ENCODE data around the gene GOLGA6L2.
"Not testable (repeated sequence)": the region's sequence is repeated elsewhere in the genome, so short reads cannot be mapped to it uniquely, and the experiment has no call there.

Gene GOLGA6L2

DNA sequence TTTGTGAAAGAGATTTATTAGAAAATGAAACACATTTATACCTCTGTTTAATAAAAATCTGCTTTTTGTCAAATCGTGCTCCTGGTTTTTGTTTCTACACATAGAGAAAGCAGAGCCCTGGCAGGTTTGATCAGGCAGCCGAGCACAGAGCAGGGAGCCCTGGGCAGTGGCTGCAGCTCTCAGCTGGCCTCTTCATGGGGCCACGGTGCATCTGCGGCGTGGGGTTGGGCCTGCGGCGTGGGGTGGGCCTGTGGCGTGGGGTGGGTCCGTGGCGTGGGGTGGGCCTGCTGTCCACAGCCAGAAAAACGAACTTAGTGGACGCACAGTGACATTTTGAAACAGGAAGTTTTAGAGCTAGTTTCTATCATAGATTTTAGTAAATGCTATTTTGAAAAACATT is 10.6 kb downstream of the GOLGA6L2 start:
- no peak for DNase-seq (ENCODE audit: low read depth)
- H3K4me3 ChIP-seq (ENCODE audit: low read depth, low read length): no peak overlapping the region

DNA sequence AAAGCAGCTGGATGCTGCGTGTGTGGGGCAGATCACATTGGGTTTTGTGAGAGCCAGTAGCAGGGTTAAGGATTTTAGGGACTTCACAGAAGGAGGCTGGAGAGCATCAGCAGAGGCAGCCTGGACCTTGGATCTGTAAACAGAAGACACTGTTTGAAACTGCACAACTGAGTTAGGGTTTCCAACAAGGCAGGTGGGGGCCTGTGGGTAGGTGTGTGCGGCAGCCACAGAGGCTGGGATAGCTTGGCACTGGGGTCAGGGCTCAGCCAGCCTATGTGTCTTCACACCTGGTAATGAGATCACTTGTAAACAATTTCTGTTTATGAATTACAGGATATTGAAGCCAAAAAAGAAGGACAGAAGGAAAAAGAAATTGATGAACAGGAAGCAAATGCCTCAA is 12.3 kb downstream of the GOLGA6L2 start:
- not testable (repeated sequence) for DNase-seq (ENCODE audit: low read depth); H3K4me3 ChIP-seq (ENCODE audit: low read depth, low read length)

DNA sequence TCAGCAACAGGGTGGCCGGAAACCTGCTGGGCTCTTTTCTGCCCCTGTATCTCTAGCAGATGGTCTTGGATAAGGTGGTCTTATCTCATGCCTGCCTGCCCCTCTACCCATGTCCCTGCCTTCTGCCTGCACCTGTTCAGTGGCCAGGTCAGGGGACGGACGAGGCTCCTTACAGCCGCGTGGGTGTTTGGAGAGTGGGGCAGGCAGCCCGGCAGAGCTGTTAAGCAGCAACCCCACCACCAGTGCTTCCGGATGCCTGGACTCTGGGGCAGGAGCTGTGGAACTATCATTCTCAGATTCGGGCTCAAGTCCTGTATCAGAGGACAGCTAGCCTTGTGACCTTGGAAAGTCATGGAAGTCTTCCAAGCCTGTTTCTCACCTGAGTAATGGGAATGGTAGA is 21.7 kb downstream of the GOLGA6L2 start:
- H3K4me3 ChIP-seq (ENCODE audit: low read depth, low read length); DNase-seq (ENCODE audit: low read depth): not testable (repeated sequence)

DNA sequence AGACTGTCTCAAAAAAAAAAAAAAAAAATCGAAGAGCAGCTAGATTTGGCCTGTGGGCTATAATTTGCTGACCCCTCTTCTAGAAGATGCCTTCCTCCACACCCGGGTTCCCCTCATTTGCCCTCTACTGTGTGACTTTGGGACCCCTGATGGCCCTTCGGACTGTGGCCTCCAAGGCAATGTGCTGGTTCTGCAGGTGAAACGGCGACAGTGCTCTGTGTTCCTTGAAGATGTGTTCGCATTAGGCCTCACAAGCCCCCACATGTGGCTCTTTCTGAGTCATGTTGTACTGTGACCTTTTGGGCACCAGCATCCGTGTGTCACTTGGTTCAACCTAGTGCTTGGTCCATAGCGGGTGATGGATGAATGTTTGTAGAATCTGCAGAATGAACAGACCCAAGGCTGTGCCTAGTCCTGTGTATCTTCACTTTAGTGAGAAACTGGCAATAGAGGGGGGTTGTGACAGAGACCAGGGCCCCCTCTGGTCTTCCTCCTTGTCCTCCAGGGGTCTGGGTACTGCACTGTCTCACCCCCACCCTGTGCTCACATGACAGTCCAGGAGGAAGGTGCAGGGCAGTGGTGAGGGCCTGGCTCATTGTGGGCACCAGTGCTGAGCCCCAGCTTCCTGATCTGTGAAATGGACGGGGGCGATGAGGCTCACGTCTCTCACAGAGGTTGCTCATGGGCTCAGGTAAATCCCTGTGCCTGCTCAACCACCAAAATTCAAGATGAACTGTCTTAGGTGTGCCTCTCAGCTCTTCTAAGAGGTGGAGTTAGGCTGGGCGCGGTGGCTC is 22.7 kb downstream of the GOLGA6L2 start:
- no peak overlapping the region for H3K4me3 ChIP-seq (ENCODE audit: low read depth, low read length)
- DNase-seq (ENCODE audit: low read depth): no peak

DNA sequence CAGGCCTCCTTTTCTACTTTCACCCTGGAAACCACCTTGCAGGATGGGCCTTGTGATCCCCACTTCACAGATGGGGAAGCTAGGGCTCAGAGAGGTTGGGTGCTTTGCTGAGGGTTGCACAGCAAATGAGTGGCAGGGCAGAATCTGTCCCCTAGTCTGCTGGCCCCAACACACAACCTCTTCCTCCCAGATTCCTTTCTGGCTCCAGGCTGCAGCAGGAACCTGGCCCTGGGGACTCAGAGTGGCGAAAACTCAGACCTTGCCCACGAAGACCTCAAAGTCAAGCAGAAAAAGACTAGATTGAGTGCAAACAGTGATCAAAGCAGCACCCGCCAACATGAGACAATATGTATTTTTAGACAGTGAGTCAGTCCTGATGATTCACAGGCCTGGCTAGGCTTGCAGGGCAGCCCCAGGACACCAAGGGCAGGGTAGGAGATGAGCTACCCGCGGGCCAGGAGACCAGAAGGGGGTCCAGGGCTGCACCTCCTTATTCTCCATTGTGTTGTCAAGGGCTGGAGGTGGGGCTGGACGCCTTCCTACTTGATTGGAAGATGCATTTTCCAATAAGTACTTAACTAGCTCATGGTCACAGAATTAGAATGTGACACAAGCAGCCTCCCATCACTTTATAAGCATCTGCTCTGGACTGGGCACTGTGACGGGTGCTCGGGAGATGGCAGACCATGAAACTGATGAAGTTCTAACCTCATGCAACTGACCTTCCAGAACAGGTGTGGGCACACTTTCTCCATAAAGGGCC is 23.9 kb downstream of the GOLGA6L2 start:
- no peak overlapping the region for H3K4me3 ChIP-seq (ENCODE audit: low read depth, low read length)
- DNase-seq (ENCODE audit: low read depth): no peak

DNA sequence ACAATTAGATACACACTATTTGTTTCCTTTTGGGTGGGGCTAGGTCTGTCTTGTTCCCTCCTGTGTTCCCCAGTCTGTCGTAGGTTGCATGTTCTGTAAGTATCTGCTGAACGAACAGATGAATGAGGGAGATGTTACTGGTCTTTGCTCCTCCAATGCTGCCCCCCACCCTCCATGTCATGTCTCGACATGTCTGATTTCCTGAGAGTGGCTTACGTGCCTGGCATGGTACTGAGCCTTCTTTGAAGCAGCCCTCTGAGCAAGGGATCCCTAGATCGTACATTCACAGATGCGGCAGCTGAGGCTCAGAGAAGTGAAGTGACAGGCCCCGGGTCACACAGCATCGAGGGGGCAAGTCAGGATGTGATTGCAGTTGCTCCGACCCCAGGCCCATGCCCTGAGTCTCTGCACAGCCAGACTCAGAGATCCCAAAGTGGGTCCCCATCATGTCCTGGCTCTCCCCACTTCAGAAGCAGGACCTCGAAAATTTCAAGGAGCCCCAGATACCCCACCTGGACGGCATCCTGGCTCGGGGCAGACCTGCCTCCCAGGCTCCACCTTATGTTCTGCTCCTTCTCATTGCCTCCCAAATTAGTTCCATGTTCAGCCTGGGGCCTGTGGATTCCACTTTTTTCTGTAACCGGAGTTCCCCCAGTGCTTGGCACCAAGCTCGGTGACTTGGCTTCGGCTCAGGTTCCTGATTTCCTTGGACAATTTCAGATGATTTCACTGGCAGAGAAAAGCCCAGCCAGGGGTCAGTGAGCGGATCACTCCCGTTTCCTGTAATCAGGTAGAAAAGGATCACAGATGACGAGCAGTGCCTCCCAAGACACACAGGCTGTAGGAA is 24.7 kb downstream of the GOLGA6L2 start:
- H3K4me3 ChIP-seq (ENCODE audit: low read depth, low read length): no peak overlapping the region
- DNase-seq (ENCODE audit: low read depth): no peak

GRCh38 chr15:23420806-23421575 is 26.1 kb downstream of the GOLGA6L2 start:
- DNase-seq (ENCODE audit: low read depth): peak; percentile 6
- H3K4me3 ChIP-seq (ENCODE audit: low read depth, low read length): no peak overlapping the region

- no peak overlapping the region for H3K4me3 ChIP-seq (ENCODE audit: low read depth, low read length)
- DNase-seq (ENCODE audit: low read depth): no peak
Observed at GRCh38 chr15:23416349-23417276, 30.4 kb downstream of the GOLGA6L2 start.

GRCh38 chr15:23415866-23416265 is 31.2 kb downstream of the GOLGA6L2 start:
- not testable (repeated sequence) for H3K4me3 ChIP-seq (ENCODE audit: low read depth, low read length); DNase-seq (ENCODE audit: low read depth)

- no peak for DNase-seq (ENCODE audit: low read depth)
- H3K4me3 ChIP-seq (ENCODE audit: low read depth, low read length): no peak overlapping the region
Observed at GRCh38 chr15:23415321-23415865, 31.6 kb downstream of the GOLGA6L2 start.

- not testable (repeated sequence) for H3K4me3 ChIP-seq (ENCODE audit: low read depth, low read length); DNase-seq (ENCODE audit: low read depth)
Observed at GRCh38 chr15:23412881-23413600, 34.0 kb downstream of the GOLGA6L2 start.

DNA sequence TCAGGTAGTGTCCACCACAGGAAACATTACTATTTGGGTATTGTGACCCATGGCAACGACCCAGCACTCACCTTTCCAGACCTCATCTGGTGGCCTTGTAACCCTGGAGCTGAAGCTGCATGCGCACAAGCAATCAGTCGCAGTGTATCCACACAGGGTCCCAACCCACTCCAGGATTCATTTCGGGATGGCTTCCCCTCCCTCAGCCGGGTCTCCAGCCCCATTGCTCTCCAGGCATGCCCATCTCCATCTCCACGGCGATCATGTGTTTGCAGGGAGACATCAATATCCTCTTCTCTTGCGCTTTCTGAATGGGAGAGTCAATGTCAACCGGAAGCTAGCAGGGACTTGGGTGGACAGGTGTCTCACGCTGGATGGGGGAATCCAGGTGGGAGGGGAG is 35.2 kb downstream of the GOLGA6L2 start:
- no peak overlapping the region for H3K4me3 ChIP-seq (ENCODE audit: low read depth, low read length)
- DNase-seq (ENCODE audit: low read depth): no peak

DNA sequence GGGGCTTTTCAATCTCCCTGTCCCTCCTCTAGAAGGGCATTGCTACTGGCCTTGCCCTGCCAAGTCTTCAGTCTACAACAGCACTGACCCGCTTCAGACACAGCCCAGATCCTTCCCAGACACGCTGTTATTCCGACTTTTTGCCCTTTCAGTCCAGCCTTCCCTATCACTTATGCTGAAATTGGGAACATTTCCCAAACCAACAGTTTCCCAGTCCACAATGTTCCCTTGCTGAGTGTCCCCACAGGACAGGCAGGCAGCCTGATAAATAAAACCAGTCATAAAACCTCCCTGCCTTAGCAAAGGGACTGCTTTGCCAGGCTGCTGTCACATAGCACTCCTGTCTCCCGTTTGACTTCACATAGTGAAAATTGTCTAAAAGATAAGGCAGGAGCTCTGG is 43.5 kb downstream of the GOLGA6L2 start:
- DNase-seq (ENCODE audit: low read depth): no peak

GRCh38 chr15:23402544-23402943 is 44.5 kb downstream of the GOLGA6L2 start:
- DNase-seq (ENCODE audit: low read depth): no peak
- H3K4me3 ChIP-seq (ENCODE audit: low read depth, low read length): no peak overlapping the region

More for the DNA sequence above, 43.5 kb downstream of the GOLGA6L2 start:
- no peak overlapping the region for H3K4me3 ChIP-seq (ENCODE audit: low read depth, low read length)

- no peak for DNase-seq (ENCODE audit: low read depth)
Observed at GRCh38 chr15:23402140-23402539, 44.9 kb downstream of the GOLGA6L2 start.

GRCh38 chr15:23401627-23402026 is 45.4 kb downstream of the GOLGA6L2 start:
- DNase-seq (ENCODE audit: low read depth): no peak
- no peak overlapping the region for H3K4me3 ChIP-seq (ENCODE audit: low read depth, low read length)

More at GRCh38 chr15:23402140-23402539, 44.9 kb downstream of the GOLGA6L2 start:
- no peak overlapping the region for H3K4me3 ChIP-seq (ENCODE audit: low read depth, low read length)

- H3K4me3 ChIP-seq (ENCODE audit: low read depth, low read length); DNase-seq (ENCODE audit: low read depth): not testable (repeated sequence)
Observed at GRCh38 chr15:23399207-23399606, 47.8 kb downstream of the GOLGA6L2 start.

All from skeletal muscle cell (primary cell).